GM12873 (cell line): ENCODE data around the gene CRIP3.
A peak's percentile ranks its signal among the peaks of the same experiment; 100 is the strongest.

Experiments
- CTCF ChIP-seq: IDR thresholded peaks from 2 replicates; pipeline ENCODE4 v1.5.1; 2012; ENCODE audit warnings: low read depth, mild to moderate bottlenecking, moderate library complexity, low read length, control low read depth; ENCODE audit not compliant: insufficient read depth; ENCODE audit errors: missing control alignments

Gene CRIP3

GRCh38 chr6:43335469-43335868 is 26.8 kb upstream of the CRIP3 start:
- no peak for TF ChIP-seq CTCF

GRCh38 chr6:43334466-43335095 is 26.0 kb upstream of the CRIP3 start:
- TF ChIP-seq CTCF, result peak; percentile 39

GRCh38 chr6:43331891-43332290 is 23.3 kb upstream of the CRIP3 start:
- TF ChIP-seq CTCF, result no peak

- no peak for TF ChIP-seq CTCF
Measured at GRCh38 chr6:43331470-43331869, 22.8 kb upstream of the CRIP3 start.

- no peak for TF ChIP-seq CTCF
Measured at GRCh38 chr6:43328528-43328927, 19.9 kb upstream of the CRIP3 start.

- no peak for TF ChIP-seq CTCF
Measured at GRCh38 chr6:43325876-43326275, 17.2 kb upstream of the CRIP3 start.

- no peak for TF ChIP-seq CTCF
Measured at GRCh38 chr6:43318011-43318410, 9.4 kb upstream of the CRIP3 start.
